Stimulated activated CD4-positive, alpha-beta T cell treated with anti-CD3 and anti-CD28 coated beads, Interleukin-4, amount 100 ng/mL, for 1 hour (primary cell): Measurements from ENCODE around the gene DNAH3.
A peak's percentile ranks its signal among the peaks of the same experiment; 100 is the strongest.
"Not testable (repeated sequence)": the region's sequence is repeated elsewhere in the genome, so short reads cannot be mapped to it uniquely, and the experiment has no call there.

Experiments
- DNase-seq: peaks from one replicate; pipeline ENCODE4 v3.0.0-alpha.2; 2020

DNAH3 gene

DNA sequence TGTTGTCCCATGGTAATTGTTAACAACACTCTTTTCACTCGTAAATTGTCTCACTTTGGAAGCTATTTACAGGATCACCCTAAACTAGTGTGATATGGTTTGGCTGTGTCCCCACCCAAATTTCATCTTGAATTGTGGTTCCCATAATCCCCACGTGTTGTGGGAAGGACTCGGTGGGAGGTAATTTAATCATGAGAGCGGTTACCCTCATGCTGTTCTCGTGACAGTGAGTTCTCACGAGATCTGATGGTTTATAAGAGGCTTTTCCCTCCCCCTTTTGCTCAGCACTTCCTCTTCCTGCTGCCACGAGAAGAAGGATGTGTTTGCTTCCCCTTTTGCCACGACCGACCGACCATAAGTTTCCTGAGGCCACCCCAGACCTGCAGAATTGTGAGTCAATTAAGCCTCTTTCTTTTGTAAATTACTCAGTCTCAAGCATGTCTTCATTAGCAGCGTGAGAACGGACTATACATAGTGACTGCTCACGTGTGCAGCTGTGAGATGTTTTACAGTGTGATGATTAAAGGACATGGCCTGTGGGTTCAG, 34.4 kb downstream of the DNAH3 start:
- no peak for DNase-seq

DNA sequence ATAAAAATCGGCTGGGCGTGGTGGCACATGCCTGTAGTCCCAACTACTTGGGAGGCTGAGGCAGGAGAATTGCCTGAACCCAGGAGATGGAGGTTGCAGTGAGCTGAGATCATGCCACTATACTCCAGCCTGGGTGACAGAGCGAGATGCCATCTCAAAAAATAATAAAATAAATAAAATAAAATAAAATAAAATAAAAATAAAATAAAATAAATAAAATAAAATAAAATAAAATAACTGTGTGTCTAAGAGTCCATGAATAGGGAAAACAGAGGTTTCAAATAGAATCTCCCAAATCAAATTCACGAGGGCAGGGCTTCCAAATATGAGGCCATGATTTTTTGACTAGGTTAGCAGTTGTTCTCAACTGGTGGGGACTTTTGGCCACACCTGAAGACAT, 35.1 kb downstream of the DNAH3 start:
- DNase-seq = not testable (repeated sequence)

DNA sequence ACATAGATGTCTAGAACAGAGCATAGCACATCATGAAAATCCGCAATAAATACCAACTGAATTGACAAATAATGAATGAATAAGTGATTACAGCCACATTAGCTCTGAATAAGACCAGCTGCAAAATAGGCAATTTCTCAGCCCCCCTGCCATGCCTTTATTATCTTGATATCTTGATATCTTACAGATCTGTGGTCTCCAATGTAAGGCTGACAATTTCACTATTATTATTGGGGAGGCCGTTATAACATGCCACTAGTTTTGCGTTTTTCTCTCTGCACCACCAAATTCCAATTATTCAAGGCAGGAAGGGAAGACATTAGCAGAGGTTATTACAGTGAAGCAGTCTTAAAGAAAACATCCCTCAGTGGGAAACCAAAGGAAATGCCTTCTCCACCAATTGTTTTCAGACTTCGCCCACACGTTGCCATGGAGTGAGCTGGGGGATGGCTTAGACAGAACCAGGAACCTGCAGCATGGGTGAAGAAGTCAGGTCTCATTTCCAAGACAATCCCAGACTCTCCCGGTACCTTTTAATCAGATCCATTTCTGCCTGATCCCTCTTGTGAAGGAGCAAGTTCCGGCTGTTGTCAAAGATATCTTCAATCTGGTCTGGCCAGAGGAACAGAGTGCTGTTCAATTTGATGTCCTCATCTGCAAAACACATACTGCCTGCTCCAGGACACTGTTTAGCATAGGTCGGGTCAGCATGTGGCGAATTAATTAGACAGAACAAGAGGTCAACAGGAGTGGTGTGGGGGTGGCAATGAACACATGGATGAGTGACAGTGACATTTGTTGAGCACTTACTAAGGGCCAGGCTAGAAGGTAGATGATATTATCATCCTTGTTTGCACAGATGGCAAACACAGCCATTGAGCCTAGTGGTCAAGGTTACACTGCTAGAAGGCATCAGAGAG, 46.4 kb downstream of the DNAH3 start:
- DNase-seq = no peak

DNA sequence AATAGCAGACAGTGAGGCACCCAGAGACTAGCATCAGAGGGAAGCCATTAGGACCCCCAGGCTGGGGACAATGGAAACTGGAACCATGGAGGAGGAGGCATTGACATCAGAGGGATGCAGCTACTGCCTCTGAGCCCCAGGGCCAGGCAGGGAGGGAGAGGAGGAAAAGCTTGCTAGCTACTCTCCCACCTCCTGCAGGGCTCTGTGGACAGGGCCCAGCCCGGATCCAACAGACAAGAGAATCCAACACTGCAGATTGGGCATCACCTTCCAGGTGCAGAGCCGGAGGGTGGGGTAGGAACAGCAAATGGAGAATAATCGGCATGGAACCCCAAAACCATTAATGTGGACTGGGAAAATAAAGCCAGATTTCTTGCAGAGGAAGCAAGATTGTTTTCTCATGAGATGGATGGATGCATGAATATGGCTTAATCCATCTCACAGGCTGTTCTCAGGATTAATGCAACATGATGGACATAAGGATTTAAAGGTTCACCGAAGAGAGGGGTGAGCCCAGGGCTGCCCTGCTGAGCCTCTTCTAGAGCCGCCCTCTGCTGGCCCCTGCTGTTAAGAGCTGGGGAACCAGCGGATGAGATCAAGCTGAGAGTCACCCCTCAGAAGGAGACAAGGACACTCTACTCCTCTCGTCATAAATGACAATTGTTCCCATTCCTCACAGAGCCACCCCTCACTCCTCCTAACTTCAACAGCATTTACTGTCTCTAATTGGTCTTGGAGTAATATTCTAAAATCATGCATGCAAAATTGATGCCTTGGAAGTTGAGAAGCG, 48.8 kb downstream of the DNAH3 start:
- DNase-seq = peak; percentile 21

DNA sequence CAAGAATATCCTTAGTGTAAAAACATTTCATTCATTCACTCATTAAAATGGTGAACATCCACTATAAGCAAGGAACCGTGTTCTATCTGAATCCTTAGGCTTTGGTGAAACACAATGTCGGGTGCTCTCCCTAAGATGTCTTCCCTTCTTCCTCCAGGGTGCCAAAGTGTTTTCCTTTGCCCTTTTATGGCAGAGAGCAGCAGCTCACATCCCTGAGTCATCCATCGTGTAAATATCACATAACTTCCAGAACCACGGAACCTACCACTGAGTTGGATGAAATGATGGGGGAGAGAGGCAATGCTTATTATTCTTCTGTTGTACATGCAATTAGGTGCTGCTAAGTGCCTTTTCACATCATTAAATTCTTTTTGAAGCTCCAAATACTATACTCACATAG, 50.2 kb downstream of the DNAH3 start:
- no peak for DNase-seq

DNA sequence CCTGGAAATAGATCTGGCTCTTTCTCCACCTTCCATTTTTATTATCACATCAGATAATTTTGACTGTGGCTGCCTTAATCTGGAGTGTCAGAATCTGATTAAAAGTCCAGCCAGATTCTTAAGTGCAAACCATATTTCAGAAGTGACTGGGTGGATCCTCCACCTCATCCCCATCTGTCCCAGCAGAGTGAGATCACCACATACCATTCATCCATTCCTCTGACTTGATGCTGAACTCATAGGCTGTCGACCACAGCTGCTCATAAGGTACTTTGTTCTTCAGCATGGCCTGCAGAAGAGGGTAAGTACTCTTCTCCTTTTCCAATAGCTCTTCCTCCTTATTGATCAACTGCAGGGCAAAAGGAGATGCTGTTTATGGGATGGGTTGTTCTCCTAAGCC, 53.5 kb downstream of the DNAH3 start:
- no peak for DNase-seq

DNA sequence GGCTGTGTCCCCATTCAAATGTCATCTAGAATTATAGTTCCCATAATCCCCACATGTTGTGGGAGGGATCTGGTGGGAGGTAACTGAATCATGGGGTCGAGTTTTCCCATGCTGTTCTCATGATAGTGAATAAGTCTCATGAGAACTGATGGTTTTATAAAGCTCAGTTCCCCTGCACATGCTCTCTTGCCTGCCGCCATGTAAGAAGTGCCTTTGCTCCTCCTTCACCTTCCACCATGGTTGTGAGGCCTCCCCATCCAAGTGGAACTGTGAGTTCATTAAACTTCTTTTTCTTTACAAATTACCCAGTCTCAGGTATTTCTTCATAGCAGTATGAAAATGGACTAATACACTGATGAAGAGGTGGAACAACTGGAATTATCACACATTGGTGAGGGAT, 55.9 kb downstream of the DNAH3 start:
- DNase-seq = not testable (repeated sequence)

DNA sequence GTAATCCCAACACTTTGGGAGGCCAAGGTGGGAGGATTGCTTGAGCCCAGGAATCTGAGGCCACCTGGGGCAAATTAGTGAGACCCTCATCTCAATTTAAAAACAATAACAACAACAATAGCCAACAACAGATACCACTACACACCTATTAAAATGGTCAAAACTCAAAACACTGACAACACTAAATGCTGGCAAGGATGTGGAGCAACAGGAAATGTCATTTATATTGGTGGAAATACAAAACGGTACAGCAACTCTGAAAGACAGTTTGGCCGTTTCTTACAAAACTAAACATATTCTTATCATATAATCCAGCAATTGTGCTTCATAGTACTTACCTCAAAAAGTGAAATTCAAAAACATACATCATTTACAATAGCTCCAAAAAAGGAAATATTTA, 57.7 kb downstream of the DNAH3 start:
- no peak for DNase-seq

DNA sequence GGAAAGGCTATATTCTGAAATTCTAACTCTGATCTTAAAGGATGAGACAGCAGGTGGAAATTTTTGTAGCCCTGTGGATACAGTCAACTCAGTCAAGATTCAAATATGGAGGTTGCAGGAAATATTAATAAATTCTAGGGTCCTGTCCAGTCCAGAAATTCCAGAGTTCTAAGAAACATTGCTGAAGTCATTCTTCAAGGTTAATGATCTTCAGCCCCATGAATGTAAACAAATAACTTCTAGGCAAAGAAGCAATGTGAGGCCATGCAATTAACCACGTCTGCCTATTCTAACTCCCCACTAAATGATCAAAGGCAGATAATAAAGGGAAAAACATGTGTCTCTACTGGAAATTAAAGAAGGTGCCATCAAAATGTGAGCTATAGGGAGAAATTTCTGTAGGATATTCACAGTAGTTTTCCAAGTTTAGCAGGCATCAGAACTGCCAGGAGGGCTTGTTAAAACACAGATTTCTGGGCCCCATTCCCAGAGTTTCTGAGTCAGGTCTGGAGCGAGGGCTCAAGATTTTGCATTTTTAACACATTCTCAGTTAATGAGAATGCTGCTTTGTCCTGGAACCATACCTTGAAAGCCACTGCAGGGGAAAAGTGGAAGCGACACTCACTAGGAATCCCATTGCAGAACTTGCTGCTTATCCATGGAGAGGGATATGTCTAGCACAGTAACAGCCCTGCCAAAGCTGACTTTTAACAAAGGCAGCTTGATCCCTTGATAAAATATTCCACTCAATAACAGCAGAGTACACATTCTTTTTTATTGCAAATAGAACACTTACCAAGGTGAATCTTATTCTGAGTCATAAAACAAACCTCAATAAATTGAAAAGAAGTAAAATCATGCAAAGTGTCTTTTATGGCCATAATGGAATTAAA, 61.8 kb downstream of the DNAH3 start:
- no peak for DNase-seq

DNA sequence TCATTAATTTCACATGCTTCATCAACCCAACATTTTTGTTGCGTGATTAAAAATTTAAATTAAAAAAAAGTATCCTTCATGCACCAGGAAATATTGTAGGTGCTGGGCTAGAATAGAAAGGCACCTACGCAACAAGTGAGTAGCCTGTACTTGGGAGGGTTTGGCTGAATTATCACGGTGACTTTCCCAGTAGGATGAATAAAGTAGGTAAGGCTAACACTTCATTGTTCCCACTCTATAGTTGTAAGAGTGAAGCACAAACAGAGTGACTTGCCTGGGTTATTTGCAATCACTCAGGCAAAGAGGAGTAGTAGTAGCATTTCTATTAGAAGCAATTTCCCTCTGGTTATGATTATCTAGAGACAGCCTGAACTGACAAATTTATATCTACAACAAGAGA, 62.5 kb downstream of the DNAH3 start:
- DNase-seq = no peak

DNA sequence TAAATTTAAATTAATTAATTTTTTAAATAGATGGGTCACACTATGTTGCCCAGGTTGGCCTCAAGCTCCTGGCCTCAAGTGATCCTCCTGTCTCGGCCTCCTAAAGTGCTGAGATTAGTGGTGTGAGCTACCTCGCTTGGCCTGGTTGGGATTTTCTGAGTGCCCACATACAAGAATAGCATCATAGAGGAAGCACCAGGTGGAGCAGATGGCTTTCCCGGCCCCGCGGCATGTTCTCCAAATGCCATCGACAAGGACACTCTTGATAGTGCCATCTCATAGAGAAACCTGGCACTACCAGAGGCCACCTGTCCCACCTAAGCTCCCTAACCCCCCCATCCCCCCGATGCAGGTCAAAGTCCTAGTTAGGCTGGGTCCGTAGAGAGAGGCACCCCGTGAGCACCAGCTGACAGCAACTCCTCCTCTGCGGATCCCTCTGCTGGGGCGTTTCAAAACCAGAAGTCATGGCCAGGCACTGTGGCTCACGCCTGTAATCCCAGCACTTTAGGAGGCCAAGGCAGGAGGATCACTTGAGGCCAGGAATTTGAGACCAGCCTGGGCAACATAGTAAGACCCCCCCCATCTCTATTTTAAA, 65.9 kb downstream of the DNAH3 start:
- DNase-seq = no peak

DNA sequence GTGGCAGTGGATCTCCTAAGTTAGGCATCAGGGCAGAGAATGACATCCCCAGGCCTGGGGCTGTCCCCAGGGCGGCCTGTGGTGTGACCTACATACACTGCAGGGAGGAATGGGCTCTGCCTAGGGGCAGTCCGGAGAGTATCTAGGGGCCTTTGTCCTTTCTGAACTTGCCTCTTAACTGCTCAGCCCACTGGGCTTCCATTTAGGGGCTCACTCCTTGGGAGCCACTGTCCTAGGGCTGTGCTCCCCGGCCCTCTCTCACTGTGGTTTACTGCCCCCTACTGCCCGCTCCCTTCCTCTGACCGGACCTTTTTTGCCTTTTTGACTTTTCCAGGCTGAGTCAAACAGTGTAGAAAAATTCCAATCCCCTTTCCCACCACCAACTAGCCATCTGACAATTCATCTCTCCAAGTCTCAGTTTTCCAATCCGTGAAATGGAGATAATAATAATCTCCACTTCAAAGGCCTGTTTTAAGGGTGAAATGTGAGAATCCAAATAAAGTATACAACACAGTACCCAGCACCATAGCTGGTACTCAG, 66.8 kb downstream of the DNAH3 start:
- peak; percentile 51 for DNase-seq

DNA sequence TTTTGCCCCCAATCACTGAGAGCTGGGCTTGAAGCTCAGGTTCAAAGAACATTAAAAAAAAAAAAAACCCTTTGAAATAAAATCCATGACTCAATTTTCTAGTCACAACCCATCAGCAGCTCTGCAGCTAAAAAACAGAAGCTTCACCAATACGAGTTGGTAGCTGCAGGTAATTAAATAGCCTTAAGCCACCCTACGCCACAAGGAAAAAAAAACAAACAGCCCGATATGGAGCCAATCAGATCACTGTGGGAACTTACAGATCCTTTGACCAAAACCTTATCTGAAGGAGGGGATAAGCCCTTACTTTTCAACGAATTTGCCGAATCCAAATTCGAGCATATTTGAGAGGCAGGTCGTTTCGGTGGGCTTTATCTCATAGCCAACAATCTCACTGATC, 69.3 kb downstream of the DNAH3 start:
- DNase-seq = no peak

DNA sequence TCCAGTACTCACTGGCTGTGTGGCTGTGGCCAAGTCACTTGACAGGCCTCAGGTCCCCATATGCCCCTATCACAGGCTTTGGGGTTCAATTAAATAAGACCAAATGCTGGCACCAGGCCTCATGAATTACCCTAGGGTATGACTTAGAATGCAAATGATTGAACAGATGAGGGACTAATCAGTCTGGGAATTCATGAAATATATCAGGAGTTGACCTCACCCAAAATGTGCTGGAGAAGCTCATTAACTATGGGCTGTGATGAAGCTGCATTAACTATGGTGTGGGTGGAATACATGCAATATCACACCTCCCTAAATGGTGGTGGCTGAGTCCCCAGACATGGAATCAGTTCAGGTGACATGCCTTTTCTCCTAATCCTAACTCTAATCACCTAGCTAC, 72.1 kb downstream of the DNAH3 start:
- no peak for DNase-seq

DNA sequence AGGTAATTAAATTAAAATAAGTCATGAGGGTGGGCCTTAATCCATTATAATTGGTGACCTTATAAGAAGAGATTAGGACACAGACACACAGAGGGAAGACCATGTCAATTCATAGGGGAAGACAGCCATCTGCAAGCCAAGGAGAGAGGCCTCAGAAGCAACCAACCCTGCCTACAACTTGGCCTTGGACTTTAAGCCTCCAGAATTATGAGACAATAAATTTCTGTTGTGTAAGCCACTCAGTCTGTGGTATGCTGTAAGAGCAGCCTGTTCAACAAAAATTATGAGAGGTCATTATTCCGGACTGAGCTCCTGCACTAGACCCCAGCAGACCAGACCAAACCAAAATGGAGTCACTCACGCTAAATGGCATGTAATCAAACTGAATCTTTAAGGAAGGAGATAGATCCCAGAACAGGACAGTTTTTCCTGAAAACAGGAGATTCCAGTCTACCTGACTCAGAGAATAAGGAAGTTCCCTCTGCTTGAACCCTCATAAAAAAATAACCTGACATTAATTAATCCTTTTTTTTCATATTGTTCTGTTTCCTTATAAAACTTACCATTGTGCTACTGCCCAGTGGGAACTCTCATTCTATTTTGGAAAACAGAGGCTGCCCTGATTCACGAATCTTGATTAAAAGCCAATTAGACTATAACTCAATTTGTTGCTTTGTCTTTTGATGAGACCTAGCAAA, 74.3 kb downstream of the DNAH3 start:
- DNase-seq = no peak

DNA sequence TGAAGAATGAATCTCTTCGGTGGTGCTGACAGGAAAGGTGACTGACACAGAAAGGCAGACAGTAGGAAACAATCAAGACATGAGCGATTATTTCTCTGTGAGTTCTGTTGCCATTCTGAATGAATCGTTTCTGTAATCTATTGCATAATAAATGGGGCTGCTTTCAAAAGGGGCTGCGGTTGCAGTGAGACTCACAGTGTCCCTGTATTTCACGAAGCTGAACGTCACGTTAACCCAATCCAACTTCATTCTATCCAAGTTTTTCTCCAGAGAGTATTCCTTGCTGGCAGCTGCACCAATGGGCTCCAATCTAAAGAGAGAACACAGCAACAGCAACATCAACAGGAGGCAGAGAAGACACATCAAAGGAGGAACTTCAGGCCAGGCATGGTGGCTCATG, 75.4 kb downstream of the DNAH3 start:
- no peak for DNase-seq

DNA sequence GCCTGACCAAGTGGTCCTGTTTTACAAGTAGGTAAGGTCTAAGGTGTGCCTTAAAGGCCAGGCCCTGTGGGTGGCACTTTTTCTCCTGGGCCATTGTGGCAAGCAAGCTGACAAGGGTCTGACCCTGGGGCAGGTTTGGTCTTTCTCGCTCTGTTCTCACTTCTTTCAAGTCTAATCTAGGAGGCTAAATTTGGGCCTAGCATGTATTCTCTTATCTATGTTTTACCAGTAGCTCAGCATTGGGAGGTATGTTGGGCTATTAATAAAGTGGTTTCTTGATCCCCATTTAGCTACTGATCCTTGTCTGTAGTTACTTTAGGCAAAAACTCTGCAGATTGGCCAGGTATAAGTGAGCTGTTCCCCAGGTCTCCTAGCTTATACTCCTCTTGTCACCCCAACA, 77.7 kb downstream of the DNAH3 start:
- no peak for DNase-seq

DNA sequence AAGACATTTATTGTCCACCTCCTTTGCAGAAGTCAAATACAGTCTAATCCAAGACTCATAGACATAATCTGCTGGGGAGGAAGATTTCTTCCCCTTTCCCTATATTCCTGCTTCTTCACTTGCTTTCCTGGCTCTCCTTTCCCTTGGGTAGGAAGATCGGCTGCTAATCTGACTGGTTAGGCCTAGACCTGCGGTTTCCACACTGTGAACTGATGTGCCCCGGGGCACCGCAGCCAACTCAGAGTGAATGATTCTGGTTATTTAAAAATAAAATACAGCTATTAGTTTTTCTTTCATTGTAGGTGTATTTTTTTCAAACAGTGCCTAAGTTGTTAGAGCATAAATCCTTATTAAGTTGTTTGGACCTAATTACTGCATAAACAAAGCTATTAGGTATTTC, 78.9 kb downstream of the DNAH3 start:
- no peak for DNase-seq

DNA sequence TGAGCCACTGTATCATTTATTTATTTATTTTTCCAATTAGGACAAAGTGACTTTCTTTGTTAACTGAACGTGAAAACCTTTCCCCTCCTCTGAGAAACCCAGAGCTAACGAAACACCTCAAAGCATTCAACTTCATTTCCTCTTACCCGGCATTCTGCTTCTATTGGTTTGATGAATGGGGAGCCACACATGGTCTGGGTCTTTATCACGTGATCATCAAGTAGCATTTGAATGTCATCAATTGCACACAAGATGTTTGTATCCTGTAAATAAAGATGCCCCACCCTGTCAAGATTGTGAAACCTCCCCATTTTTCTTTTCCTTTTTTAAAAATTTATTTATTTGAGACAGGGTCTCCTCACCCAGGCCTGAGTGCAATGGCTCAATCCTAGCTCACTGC, 80.1 kb downstream of the DNAH3 start:
- DNase-seq = no peak

DNA sequence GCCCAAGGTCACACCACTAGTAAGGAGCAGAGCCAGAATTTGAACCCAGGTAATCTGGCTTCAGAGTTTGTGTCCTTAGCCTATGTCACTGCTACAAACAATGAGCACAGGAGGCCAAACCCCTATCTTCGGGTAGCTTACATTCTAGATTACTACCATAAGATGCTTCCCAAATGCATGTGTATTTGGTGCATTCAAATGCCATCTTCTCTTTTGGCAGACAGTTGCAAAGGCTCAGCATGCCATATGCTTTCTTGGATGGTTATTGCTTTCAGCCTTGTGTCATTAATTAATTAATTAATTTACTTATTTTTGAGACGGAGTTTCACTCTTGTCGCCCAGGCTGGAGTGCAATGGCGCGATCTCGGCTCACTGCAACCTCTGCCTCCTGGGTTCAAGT, 80.7 kb downstream of the DNAH3 start:
- no peak for DNase-seq

DNA sequence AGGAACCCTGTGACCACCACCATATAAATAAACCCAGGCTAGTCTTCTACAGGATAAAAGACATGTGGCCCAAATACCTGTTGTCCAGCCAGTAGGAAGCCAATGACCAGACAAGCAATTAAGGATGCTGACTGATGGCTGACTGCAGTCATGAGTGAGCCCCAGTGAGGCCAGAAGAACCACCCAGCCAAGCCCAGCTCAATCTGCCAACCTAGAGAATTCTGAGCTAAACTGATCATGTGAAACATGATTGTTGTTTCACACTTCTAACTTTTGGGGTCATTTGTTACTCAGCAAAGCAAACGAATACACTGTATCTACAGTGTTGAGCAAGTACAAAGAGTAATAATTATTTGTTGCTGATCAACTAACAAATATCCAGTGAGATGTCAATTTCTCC, 86.4 kb downstream of the DNAH3 start:
- no peak for DNase-seq

DNA sequence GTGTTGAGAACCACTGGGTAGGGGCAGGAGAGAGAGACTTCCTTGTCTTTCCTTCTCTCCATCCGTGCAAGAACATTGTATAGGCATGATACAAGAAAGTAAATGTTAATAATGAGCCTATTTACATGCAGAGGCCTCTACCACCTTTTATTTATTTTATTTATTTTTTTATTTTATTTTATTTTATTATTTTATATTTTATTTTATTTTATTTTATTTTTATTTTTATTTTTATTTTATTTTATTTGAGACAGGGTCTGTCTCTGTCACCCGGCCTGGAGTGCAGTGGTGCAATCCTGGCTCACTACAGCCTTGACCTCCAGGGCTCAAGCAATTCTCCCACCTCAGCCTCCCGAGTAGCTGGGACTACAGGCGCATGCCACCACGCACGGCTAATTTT, 87.3 kb downstream of the DNAH3 start:
- DNase-seq = not testable (repeated sequence)
